22Rv1 (cell line): ENCODE data around the gene TIAM2.

Experiments
- CTCF ChIP-seq: fragments of 450-650 bp; IDR thresholded peaks from 2 replicates; pipeline ENCODE4 v1.5.1; 2017; ENCODE audit warnings: mild to moderate bottlenecking
- ZFX ChIP-seq: fragments of 450-650 bp; IDR thresholded peaks from 2 replicates; pipeline ENCODE4 v1.6.1; 2017; ENCODE audit warnings: antibody characterized with exemption, borderline replicate concordance

DNA sequence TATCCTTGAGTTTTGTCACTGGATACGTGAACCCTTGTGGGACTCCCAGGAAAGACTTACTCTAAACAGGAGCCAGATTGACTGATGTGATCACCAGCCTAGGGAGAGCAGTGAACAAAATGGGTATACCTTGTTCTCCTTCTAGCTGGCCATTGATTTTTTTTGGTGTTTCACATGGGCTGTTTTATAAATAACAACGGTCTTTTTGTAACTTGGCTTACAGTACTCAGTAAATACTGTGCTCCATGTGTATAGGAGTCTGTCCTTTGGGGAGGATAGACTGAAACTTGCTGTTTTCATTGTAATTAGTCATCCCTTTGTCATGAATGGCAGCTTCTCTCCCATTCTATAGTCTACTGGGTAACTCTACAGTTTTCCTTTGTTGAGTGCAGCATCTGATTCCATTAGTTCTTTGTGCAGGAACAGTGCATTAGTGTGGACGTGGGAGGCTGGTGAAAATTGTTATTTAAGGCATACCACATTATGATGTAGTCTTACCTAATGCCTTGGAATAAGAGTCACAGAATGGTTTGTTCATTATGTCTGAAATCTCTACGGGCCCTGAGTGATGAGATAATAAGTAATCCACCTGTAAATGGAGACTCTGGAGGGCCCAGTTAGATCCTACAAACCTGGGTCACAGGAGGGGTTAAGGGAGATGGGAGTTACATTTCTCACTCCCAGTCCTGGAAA, 89.5 kb downstream of the TIAM2 start:
- TF ChIP-seq CTCF (no peak), ZFX (no peak)
